Psoas muscle (tissue), 8 donors: ENCODE results near the gene CD70. TPM values are rescaled to one million over a fixed set of nuclear protein-coding genes. Genes with fewer than 3 reads are reported as not detected.

Experiments
- ATAC-seq, 4 donors: fragments of 200-7000 bp; cut with Tn5 transposase; one replicate each; pipeline ENCODE4 v1.9.1; 2020; ENCODE audit warnings: moderate library complexity in 3 of 4, mild to moderate bottlenecking in 2 of 4
- DNase-seq, 2 donors: peaks; one replicate each; pipeline ENCODE4 v3.0.0-alpha.2; 2020
- H3K27ac ChIP-seq: fragments of 200-600 bp; one replicate; pipeline ENCODE4 v1.8.0; 2022
- H3K27me3 ChIP-seq, 3 donors: fragments of 200-600 bp in 1 of 3; one replicate each; pipeline versions ENCODE4 v1.6.1 to v1.8.0; 2013 to 2022; ENCODE audit warnings: low read length in 2 of 3, mild to moderate bottlenecking in 2 of 3, moderate library complexity in 1 of 3; ENCODE audit not compliant: insufficient read depth in 3 of 3
- H3K36me3 ChIP-seq, 2 donors: fragments of 200-600 bp in 1 of 2; one replicate each; pipeline versions ENCODE4 v1.6.1 to v1.8.0; 2013 to 2022; ENCODE audit warnings: low read depth in 1 of 2, mild to moderate bottlenecking in 1 of 2, moderate library complexity in 1 of 2; ENCODE audit not compliant: insufficient read depth in 1 of 2
- H3K4me1 ChIP-seq: fragments of 200-600 bp; one replicate; pipeline ENCODE4 v1.8.0; 2022
- H3K4me3 ChIP-seq: fragments of 200-600 bp; one replicate; pipeline ENCODE4 v1.8.0; 2022; ENCODE audit warnings: mild to moderate bottlenecking
- H3K9me3 ChIP-seq: fragments of 200-600 bp; one replicate; pipeline ENCODE4 v1.8.0; 2022
- WGBS, 3 donors: extraction: QIAGEN DNeasy Blood & Tissue Kit; methylation state at CpG; one replicate each; pipeline versions ENCODE4 v1.1.6 to v1.1.7; 2013; 5-methylcytosine and 5-hydroxymethylcytosine counted together
- intact Hi-C, 2 donors: fragments of 100-400 bp; cut with DNase I; formaldehyde crosslinking; loops; one replicate each; pipeline versions ENCODE4 v1.11.0 to v1.14.2; 2022
- polyA plus RNA-seq, 3 donors: library from polyadenylated mRNA; stranded (reverse); fragments of 200-250 nt; gene quantifications; one replicate each; pipeline ENCODE4 v1.2.3, GENCODE V29; 2013
- total RNA-seq, 4 donors: library from RNA; stranded (reverse); fragmentation: NEBNext Ultra II Directional in 2 of 4; extraction: Animal tissue kit (Norgen Biotek cat#: 25700) in 2 of 4; gene quantifications; one replicate each; pipeline versions ENCODE4 v1.2.1 to v1.2.4, GENCODE V29; 2021 to 2023
- TF ChIP-seq, protein P1 (sequence below): fragments of 200-600 bp; IDR thresholded peaks from one replicate; pipeline ENCODE4 v1.8.0; 2022; ENCODE audit warnings: antibody characterized with exemption
- donor health status: healthy with polysubstance abuse.
- donor health status: DM: no; HTN: no; CAD: no; lungs with moderate emphysema.
- donor health status: Bipolar disorder and iron deficiency.
- donor health status: healthy.
- donor health status: DM: yes; HTN: yes; CAD: no.
- donor health status: DM: no; HTN: no; CAD: no.
- donor health status: DM: no; HTN: no; CAD: no.
- donor health status: DM: yes; HTN: yes; CAD: no.

CD70 gene
- total and polyA plus RNA-seq, 7 donors = not detected

DNA sequence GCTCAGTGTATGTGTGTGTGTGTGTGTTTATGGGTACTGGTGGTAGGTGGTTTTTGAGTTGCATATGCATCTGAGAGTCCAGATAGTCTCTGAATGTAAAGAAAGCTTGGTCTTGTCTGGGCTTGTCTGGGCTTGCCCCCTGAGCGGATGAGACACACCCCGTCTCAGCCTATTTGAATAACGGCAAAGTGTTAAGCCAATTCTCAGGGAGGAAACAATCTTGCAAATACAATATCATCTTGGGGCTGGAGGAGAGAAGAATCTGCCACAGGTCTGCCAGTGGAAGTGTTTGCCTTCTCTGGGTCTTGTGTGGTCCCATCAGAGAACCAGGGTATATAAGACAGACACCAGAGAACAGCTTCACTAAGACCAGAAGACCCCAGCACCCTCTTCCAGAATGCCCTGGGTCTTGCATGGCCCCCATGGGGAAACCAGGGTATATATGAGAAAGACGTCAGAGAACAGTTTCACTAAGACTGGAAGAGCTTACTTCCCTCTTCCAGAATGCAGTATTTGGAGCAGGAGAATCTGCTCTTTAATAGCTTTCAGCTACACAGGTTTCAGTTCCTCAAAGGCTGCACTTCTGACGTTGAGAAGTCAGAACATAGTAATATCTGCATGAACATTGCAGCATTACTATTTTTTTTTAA lies 13.3 kb downstream of the CD70 start:
- no peaks in the 10 kb centered on the region for H3K36me3 ChIP-seq
- H3K4me3 ChIP-seq = no peak overlapping the region
- no peaks in the 10 kb centered on the region for H3K4me1 ChIP-seq
- intact Hi-C loops = no loop called here
- TF ChIP-seq, protein P1, sequence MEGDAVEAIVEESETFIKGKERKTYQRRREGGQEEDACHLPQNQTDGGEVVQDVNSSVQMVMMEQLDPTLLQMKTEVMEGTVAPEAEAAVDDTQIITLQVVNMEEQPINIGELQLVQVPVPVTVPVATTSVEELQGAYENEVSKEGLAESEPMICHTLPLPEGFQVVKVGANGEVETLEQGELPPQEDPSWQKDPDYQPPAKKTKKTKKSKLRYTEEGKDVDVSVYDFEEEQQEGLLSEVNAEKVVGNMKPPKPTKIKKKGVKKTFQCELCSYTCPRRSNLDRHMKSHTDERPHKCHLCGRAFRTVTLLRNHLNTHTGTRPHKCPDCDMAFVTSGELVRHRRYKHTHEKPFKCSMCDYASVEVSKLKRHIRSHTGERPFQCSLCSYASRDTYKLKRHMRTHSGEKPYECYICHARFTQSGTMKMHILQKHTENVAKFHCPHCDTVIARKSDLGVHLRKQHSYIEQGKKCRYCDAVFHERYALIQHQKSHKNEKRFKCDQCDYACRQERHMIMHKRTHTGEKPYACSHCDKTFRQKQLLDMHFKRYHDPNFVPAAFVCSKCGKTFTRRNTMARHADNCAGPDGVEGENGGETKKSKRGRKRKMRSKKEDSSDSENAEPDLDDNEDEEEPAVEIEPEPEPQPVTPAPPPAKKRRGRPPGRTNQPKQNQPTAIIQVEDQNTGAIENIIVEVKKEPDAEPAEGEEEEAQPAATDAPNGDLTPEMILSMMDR = no peak
- no peak for ATAC-seq
- peaks cover 0 to 2% (median 2%) of the 10 kb centered on the region in 3 donors for H3K27me3 ChIP-seq
- H3K9me3 ChIP-seq = no peaks in the 10 kb centered on the region
- no peak overlapping the region for H3K27ac ChIP-seq
- 69 to 77% (median 74%) methylated on average over 5 of the region's 5 CpGs for WGBS, 3 donors
- no peak for DNase-seq

- DNase-seq (no peak), ATAC-seq (no peak)
- Histone ChIP-seq H3K27me3 (peaks cover 0 to 5% (median 2%) of the 10 kb centered on the region in 3 donors), H3K4me3 (no peak overlapping the region), H3K4me1 (no peaks in the 10 kb centered on the region), H3K9me3 (no peaks in the 10 kb centered on the region), H3K27ac (no peak overlapping the region), H3K36me3 (no peaks in the 10 kb centered on the region)
- WGBS, 3 donors = 65 to 71% (median 68%) methylated on average over 5 of the region's 5 CpGs
- TF ChIP-seq, protein P1 = no peak
- intact Hi-C loops = no loop called here
These were observed 14.0 kb downstream of the CD70 start for GRCh38 chr19:6576869-6577475.

DNA sequence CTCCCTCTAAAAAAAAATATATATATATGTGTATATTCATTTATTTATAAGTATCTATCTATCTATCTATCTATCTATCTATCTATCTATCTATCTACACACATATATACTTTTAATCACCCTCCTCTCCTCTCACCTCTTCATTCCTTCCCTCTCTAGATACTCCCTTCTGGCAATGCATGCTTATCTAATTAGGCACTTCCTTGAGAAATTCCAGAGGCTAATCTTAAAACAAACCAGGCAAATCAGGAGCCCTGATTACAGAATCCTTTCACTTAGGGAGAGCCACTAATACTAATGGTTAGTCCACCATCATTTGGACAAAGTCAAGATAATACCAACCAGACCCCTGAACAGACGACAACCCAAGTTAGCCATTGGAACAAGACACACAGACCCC lies 17.6 kb downstream of the CD70 start:
- H3K27ac ChIP-seq = no peak overlapping the region
- TF ChIP-seq, protein P1 = no peak
- H3K36me3 ChIP-seq = no peaks in the 10 kb centered on the region
- no peaks in the 10 kb centered on the region for H3K9me3 ChIP-seq
- intact Hi-C loops = no loop called here
- H3K4me3 ChIP-seq = no peak overlapping the region
- no peaks in the 10 kb centered on the region for H3K4me1 ChIP-seq
- no peak for DNase-seq
- peaks cover 0 to 5% (median 5%) of the 10 kb centered on the region in 3 donors for H3K27me3 ChIP-seq
- WGBS, 3 donors = 76 to 87% (median 77%) methylated on average over 1 of the region's 1 CpG
- no peak for ATAC-seq

GRCh38 chr19:6572217-6572616 lies 18.7 kb downstream of the CD70 start:
- no peak overlapping the region for H3K4me3 ChIP-seq
- peak in 1 of 2 donors; percentile 64 for DNase-seq
- 63 to 68% (median 65%) methylated on average over 4 of the region's 4 CpGs for WGBS, 3 donors
- no peaks in the 10 kb centered on the region for H3K36me3 ChIP-seq
- no peak for ATAC-seq
- TF ChIP-seq, protein P1 = no peak
- H3K4me1 ChIP-seq = no peaks in the 10 kb centered on the region
- no peaks in the 10 kb centered on the region for H3K9me3 ChIP-seq
- H3K27me3 ChIP-seq = peaks cover 0 to 5% (median 5%) of the 10 kb centered on the region in 3 donors
- intact Hi-C loops = no loop called here
- no peak overlapping the region for H3K27ac ChIP-seq
